HUES6 (cell line): ENCODE data around the gene LIX1L.

ENCODE experiments used
- H3K27ac ChIP-seq: 2 replicates; pipeline ENCODE4 v1.7.0; 2013; ENCODE audit warnings: low read depth, mild to moderate bottlenecking, low read length, inconsistent platforms
- H3K27me3 ChIP-seq: 2 replicates; pipeline ENCODE4 v1.6.1; 2013; ENCODE audit warnings: low read length; ENCODE audit not compliant: control insufficient read depth, insufficient read depth
- H3K36me3 ChIP-seq: 2 replicates; pipeline ENCODE4 v1.6.1; 2013; ENCODE audit warnings: low read length; ENCODE audit not compliant: control insufficient read depth, insufficient read depth
- H3K4me1 ChIP-seq: 2 replicates; pipeline ENCODE4 v1.6.1; 2013; ENCODE audit warnings: low read length; ENCODE audit not compliant: control insufficient read depth, insufficient read depth
- H3K4me3 ChIP-seq: 2 replicates; pipeline ENCODE4 v1.5.1; 2013; ENCODE audit warnings: low read depth, low read length
- H3K9ac ChIP-seq: one replicate; pipeline ENCODE4 v1.6.1; 2013; ENCODE audit warnings: mild to moderate bottlenecking, low read length
- H3K9me3 ChIP-seq: 2 replicates; pipeline ENCODE4 v1.6.1; 2013; ENCODE audit warnings: low read depth, low read length; ENCODE audit not compliant: control insufficient read depth, insufficient read depth

LIX1L gene

DNA sequence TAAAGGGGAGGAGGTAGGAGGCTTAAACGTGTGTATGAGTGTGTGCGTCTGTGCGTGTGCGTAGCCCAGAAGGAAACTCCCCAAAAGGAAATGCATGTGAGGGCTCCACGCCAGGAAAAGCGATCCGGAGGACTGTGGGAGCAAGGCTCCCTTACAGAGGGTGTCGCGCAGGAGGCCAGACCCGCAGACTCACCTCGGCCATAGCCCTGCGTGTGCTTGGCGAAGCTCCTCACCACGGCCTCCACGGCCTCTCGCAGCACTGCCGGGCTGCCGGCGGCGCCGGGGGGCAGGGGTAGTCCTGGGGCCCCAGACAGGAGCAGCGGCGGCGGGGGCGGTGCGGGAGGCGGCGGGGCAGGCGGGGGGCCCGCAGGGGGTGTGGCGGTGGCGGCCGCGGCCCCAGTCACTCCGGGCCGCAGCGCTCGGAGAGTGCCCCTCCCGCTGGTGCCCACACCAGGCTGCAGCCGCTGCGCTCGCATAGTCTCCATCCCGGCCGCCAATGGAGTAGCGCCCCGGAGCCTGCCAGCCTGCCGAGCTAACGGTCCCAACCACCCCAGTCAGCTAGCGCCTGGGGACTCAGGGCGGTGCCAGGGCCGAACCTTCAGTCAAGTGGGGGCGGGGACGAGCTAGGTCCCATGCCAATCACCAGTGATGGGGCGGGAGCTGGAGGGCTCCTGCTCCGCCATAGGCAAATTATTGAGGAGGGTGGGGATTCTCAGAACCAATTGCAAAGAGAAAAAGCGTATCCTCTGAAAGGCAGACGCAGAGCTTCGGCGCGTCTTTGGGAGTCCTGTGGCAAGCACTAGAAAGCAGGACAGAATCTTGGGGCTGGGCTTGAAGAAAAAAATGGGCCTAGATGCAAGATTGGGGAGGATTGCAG lies at the start of gene LIX1L:
LIX1L (minus strand) TSS at position 575 of the 877 bp plus-strand sequence; CDS start at position 485, 90 bp downstream.
- Histone ChIP-seq H3K9me3 (no peaks in the 10 kb centered on the region), H3K27ac (no peak within 1 kb of the TSS), H3K27me3 (peaks cover 70% of the 10 kb centered on the region), H3K9ac (peak within 1 kb of the TSS; percentile 55), H3K4me3 (peak within 1 kb of the TSS; percentile 66), H3K36me3 (no peaks in the 10 kb centered on the region), H3K4me1 (peaks cover 15% of the 10 kb centered on the region)

DNA sequence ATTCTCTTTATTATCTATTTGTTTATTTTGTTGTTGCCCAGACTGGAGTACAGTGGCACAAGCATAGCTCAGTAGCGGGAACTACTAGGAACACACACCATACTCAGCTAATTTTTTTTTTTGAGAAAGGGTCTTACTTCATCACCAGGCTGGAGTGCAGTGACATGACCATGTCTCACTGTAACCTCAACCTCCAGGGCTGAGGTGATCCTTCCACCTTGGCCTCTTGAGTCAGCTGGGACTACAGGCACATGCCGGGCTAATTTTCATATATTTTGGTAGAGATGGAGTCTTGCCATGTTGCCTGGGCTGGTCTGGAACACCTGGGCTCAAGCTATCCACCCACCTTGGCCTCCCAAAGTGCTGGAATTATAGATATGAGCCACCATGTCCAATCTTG lies 43.9 kb upstream of the LIX1L start:
- H3K27me3 ChIP-seq, result no peaks in the 10 kb centered on the region
- H3K36me3 ChIP-seq, result no peaks in the 10 kb centered on the region
- no peaks in the 10 kb centered on the region for H3K9me3 ChIP-seq
- H3K4me3 ChIP-seq, result no peak overlapping the region
- H3K9ac ChIP-seq, result no peak overlapping the region
- peaks cover 16% of the 10 kb centered on the region for H3K4me1 ChIP-seq
- H3K27ac ChIP-seq, result no peak overlapping the region

DNA sequence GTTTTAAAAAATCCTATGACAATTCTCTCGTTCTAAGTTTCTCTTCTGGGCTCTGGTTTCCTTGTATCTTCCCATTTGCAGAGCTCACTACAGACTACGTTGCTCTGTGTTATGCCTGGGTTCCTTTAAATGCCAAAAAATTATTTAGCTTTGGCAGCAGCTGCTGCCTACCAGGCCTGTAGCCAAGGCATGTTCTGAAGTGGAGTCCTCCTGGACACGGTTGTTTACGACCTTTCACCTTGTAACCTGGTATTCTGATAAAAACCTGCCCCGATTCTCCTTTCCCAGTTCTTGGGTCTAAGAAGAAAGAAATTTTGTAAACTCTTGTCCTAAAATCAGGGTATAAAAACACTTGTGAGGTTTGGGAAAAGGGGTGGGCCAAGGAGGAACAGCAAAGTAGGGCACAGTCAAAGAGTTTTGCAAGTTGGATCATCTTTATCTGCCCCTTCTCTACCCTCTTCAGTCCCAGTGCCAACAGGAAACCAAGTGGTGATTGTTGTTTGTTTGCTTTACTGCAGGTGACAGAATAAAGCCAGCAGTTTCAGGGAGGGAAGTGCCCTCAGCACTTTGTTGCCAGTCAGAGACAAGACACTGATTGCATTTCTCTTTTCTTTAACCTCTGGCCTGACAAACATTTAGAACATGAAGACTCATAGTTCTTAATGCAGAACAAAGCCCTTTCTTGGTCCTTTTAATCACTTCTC lies 41.7 kb upstream of the LIX1L start:
- Histone ChIP-seq H3K9ac (no peak overlapping the region), H3K27ac (no peak overlapping the region), H3K4me3 (no peak overlapping the region), H3K9me3 (no peaks in the 10 kb centered on the region), H3K36me3 (peaks cover 9% of the 10 kb centered on the region), H3K27me3 (no peaks in the 10 kb centered on the region), H3K4me1 (peaks cover 16% of the 10 kb centered on the region)

DNA sequence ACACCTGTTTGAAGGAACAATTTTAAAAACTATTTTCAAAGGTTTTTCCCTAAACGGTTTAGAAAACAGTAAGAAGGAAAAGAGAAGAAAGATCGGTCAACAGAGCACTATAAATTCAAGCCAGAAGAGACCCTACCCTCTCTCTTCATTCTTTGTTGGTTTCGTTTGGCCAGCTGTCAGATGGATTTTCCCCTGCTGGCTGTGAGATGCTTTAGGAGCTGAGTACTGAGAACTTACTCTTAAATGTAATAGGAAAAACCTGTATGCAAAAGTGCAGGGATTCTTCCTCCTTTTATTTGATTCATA lies 39.9 kb upstream of the LIX1L start:
- Histone ChIP-seq H3K4me1 (peaks cover 23% of the 10 kb centered on the region), H3K27me3 (no peaks in the 10 kb centered on the region), H3K9ac (no peak overlapping the region), H3K9me3 (no peaks in the 10 kb centered on the region), H3K36me3 (peaks cover 27% of the 10 kb centered on the region), H3K4me3 (peak overlapping the region; percentile 96), H3K27ac (no peak overlapping the region)

GRCh38 chr1:145997016-145997717 lies 39.4 kb upstream of the LIX1L start:
- peak overlapping the region; percentile 84 for H3K9ac ChIP-seq

GRCh38 chr1:145996433-145997015 lies 38.7 kb upstream of the LIX1L start, which contains the start of gene TXNIP:
Gene TXNIP (minus strand): TSS chr1:145996579. CDS start chr1:145996266, 313 bp downstream.
- Histone ChIP-seq H3K4me1 (peaks cover 23% of the 10 kb centered on the region), H3K36me3 (peaks cover 30% of the 10 kb centered on the region), H3K9me3 (no peaks in the 10 kb centered on the region), H3K27ac (peak within 1 kb of the TSS; percentile 81), H3K27me3 (no peaks in the 10 kb centered on the region), H3K4me3 (peak within 1 kb of the TSS; percentile 96), H3K9ac (peak within 1 kb of the TSS; percentile 94)

More at GRCh38 chr1:145997016-145997717, 39.4 kb upstream of the LIX1L start:
- Histone ChIP-seq H3K36me3 (peaks cover 30% of the 10 kb centered on the region), H3K27me3 (no peaks in the 10 kb centered on the region), H3K4me1 (peaks cover 23% of the 10 kb centered on the region), H3K27ac (peak overlapping the region; percentile 66; the same call in 1 of the 2 replicates), H3K4me3 (peak overlapping the region; percentile 96), H3K9me3 (no peaks in the 10 kb centered on the region)

DNA sequence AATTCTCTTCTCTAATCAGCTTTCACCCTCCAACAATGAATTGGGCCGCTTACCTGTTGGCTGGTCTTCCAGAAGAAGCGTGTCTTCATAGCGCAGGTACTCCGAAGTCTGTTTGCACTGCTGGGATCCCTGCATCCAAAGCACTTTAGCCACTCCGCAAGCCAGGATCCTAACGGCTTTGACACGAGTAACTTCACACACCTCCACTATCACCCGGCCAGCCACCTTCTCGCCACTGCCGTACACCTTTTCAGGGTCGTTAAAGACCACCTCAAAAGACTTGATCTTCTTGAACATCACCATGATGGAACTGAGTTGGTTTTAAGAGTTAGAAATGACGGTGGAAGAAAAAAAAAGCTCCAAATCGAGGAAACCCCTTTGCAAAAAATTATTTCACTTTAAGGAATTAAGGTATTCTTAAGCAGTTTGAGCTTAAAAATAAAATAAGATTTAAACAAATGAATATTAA lies 38.2 kb upstream of the LIX1L start:
- peaks cover 23% of the 10 kb centered on the region for H3K4me1 ChIP-seq
- no peaks in the 10 kb centered on the region for H3K27me3 ChIP-seq
- peaks cover 30% of the 10 kb centered on the region for H3K36me3 ChIP-seq
- peak overlapping the region; percentile 81 for H3K27ac ChIP-seq
- peak overlapping the region; percentile 96 for H3K4me3 ChIP-seq
- peak overlapping the region; percentile 94 for H3K9ac ChIP-seq
- no peaks in the 10 kb centered on the region for H3K9me3 ChIP-seq

- peak overlapping the region; percentile 96 for H3K4me3 ChIP-seq
- no peaks in the 10 kb centered on the region for H3K27me3 ChIP-seq
- H3K27ac ChIP-seq, result no peak overlapping the region
- peaks cover 30% of the 10 kb centered on the region for H3K36me3 ChIP-seq
- peaks cover 29% of the 10 kb centered on the region for H3K4me1 ChIP-seq
- H3K9me3 ChIP-seq, result no peaks in the 10 kb centered on the region
- peak overlapping the region; percentile 94 for H3K9ac ChIP-seq
Measured at GRCh38 chr1:145995148-145995881, 37.5 kb upstream of the LIX1L start.

DNA sequence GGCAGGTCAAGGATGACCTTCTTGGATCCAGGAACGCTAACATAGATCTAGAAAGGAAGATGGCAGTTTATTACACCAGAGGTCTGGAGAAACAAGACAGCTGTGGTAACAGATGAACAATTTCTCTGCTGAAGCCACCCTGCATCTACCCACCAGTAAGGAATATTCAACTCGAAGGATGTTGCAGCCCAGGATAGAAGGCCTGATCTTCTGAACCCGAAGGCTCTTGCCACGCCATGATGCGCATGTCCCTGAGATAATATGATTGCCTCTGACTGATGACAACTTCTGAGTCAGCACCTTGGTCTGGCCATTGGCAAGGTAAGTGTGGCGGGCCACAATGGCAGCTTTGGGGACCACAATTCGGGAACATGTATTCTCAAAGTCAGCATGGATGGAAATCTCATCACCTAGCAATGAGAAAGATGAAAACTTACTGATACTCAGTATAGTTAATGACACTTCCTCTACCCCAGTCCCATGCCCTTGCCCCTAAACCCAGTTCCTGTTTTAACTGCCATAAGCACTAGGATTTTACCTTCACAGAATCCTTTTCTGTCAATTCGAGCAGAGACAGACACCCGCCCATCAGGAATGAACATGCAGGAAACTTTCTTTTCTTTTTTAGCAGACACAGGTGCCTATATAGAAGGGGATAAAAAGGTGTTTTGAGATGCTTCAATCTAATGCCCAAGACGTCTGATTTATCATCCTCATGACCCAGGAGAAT lies 36.7 kb upstream of the LIX1L start:
- H3K27me3 ChIP-seq, result no peaks in the 10 kb centered on the region
- no peak overlapping the region for H3K27ac ChIP-seq
- peaks cover 30% of the 10 kb centered on the region for H3K36me3 ChIP-seq
- no peaks in the 10 kb centered on the region for H3K9me3 ChIP-seq
- no peak overlapping the region for H3K9ac ChIP-seq
- H3K4me1 ChIP-seq, result peaks cover 27% of the 10 kb centered on the region
- H3K4me3 ChIP-seq, result peak overlapping the region; percentile 96
